Ishikawa (cell line): ENCODE measurements around the gene COA3.

Experiments
- CEBPB ChIP-seq: IDR thresholded peaks from 2 replicates; pipeline ENCODE4 v1.6.1; 2012
- CREB1 ChIP-seq: IDR thresholded peaks from 2 replicates; pipeline ENCODE4 v1.6.1; 2012; ENCODE audit warnings: low read depth
- EGR1 ChIP-seq: IDR thresholded peaks from 2 replicates; pipeline ENCODE4 v1.6.1; 2012
- EP300 ChIP-seq: IDR thresholded peaks from 2 replicates; pipeline ENCODE4 v1.6.1; 2012; ENCODE audit warnings: borderline replicate concordance
- FOXM1 ChIP-seq: IDR thresholded peaks from 2 replicates; pipeline ENCODE4 v1.6.1; 2012; ENCODE audit warnings: low read depth, borderline replicate concordance
- NFIC ChIP-seq: IDR thresholded peaks from 2 replicates; pipeline ENCODE4 v1.6.1; 2012
- RAD21 ChIP-seq: IDR thresholded peaks from 2 replicates; pipeline ENCODE4 v1.6.1; 2012; ENCODE audit warnings: low read depth
- REST ChIP-seq: IDR thresholded peaks from 2 replicates; pipeline ENCODE4 v1.6.1; 2012; ENCODE audit warnings: low read depth, mild to moderate bottlenecking
- TAF1 ChIP-seq: IDR thresholded peaks from 2 replicates; pipeline ENCODE4 v1.6.1; 2012; ENCODE audit warnings: low read depth, mild to moderate bottlenecking
- TCF12 ChIP-seq: IDR thresholded peaks from 2 replicates; pipeline ENCODE4 v1.6.1; 2012; ENCODE audit warnings: low read depth
- TEAD4 ChIP-seq: IDR thresholded peaks from 2 replicates; pipeline ENCODE4 v1.6.1; 2012
- USF1 ChIP-seq: IDR thresholded peaks from 2 replicates; pipeline ENCODE4 v1.6.1; 2012
- YY1 ChIP-seq: IDR thresholded peaks from 2 replicates; pipeline ENCODE4 v1.6.1; 2012; ENCODE audit warnings: low read depth
- ZBTB7A ChIP-seq: IDR thresholded peaks from 2 replicates; pipeline ENCODE4 v1.6.1; 2012; ENCODE audit warnings: low read depth
- TF ChIP-seq, protein P1 (sequence below): IDR thresholded peaks from 2 replicates; pipeline ENCODE4 v1.6.1; 2012

Gene COA3

GRCh38 chr17:42795465-42795864 is 3.0 kb downstream of the COA3 start:
- TF ChIP-seq ZBTB7A (no peak), REST (no peak), EGR1 (no peak), TCF12 (no peak), TEAD4 (no peak), RAD21 (no peak), CREB1 (no peak), EP300 (no peak), YY1 (no peak), NFIC (no peak), CEBPB (no peak), FOXM1 (no peak), TAF1 (no peak), USF1 (no peak)
- TF ChIP-seq, protein P1, sequence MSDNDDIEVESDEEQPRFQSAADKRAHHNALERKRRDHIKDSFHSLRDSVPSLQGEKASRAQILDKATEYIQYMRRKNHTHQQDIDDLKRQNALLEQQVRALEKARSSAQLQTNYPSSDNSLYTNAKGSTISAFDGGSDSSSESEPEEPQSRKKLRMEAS: no peak

DNA sequence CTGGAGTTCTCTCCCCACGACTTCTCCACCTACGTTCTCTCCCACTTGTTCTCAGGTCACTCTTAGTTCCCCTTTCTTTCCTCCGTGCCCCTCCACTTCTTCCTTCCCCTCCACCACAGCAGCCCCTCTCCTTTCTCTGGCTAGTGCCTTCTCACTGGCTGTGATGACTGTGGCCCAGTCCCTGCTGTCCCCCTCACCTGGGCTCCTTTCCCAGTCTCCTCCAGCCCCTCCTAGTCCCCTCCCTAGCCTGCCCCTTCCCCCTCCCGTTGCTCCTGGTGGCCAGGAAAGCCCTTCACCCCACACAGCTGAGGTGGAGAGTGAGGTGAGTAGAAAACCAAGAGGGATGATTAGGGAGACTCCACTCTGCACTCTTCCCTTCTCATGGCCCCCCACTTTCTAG is 3.4 kb downstream of the COA3 start:
- TF ChIP-seq REST: no peak
- TF ChIP-seq YY1: no peak
- TF ChIP-seq TEAD4: no peak
- TF ChIP-seq EP300: no peak
- TF ChIP-seq NFIC: no peak
- no peak for TF ChIP-seq FOXM1
- TF ChIP-seq TCF12: no peak
- TF ChIP-seq RAD21: no peak
- no peak for TF ChIP-seq ZBTB7A

DNA sequence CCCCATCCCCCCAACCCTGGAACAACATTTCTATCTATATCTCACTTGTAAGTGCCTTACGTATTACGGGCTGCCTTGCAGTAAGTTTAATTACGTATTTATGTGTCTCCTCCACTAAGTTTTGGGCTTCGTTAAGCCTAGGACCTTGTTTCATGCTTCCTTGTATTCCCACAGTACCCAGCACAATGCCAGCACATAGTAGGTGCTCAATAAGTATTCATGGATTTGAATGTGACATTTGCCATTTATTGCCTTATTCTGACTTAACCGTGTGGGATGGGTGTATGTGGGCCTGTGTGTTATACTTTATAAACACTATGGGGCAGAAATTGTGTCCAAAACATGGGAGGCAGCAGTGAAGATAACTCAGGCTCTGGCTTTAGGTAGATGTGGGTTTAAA is 6.0 kb downstream of the COA3 start:
- TF ChIP-seq EGR1 (no peak), YY1 (no peak), RAD21 (no peak), NFIC (no peak), CEBPB (no peak), EP300 (no peak), TEAD4 (no peak), REST (no peak), FOXM1 (no peak), TAF1 (no peak), ZBTB7A (no peak), USF1 (no peak), CREB1 (no peak), TCF12 (no peak)
- TF ChIP-seq, protein P1: no peak

- no peak for TF ChIP-seq EGR1
Observed at GRCh38 chr17:42791948-42792347, 6.6 kb downstream of the COA3 start.

GRCh38 chr17:42787266-42787665 is 11.2 kb downstream of the COA3 start:
- TF ChIP-seq USF1 (no peak), CEBPB (no peak), TAF1 (no peak), RAD21 (no peak), TCF12 (no peak), NFIC (no peak), EGR1 (no peak), REST (no peak), TEAD4 (no peak), ZBTB7A (no peak), EP300 (no peak), YY1 (no peak)
- TF ChIP-seq, protein P1: no peak
